Upper lobe of left lung (tissue), 4 donors: ENCODE results near the gene PKDCC.

Source experiments
- EP300 ChIP-seq, 4 donors: sonication (generic); formaldehyde crosslinking; IDR thresholded peaks; one replicate each; pipeline ENCODE4 v1.5.1; 2017; ENCODE audit warnings: antibody characterized with exemption in 4 of 4, control low read depth in 2 of 4
- POLR2AphosphoS5 ChIP-seq, 2 donors: sonication (generic); formaldehyde crosslinking; IDR thresholded peaks; one replicate each; pipeline ENCODE4 v1.5.1; 2017; ENCODE audit warnings: antibody characterized with exemption in 2 of 2

DNA sequence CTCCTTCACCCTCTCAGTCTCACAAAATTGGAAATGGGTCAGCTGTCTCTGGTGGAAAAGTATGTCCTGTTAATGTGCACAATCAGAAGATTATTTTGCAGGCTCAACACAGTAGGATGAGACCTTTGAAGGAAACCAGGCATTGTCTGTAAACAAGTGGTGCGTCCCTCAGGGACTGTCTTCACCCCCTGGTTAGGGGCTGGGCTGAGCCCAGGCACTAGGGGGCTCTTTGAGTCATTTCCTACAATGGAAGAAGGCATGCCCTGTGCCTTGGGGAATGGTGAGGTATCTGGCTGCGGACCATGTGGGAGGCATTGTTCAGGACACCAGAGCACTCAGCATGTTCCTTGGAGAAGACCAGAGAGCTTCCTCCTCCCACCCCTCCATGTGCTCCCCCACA lies 26.8 kb downstream of the PKDCC start:
- no peak for TF ChIP-seq EP300 (IDR thresholded peaks at IDR 0.05)
- TF ChIP-seq POLR2AphosphoS5 (IDR thresholded peaks at IDR 0.05), result no peak
